Hematopoietic multipotent progenitor cell treated with erythropoietin and hydrocortisone succinate and interleukin-3 and kit ligand, for 15 days (in vitro differentiated cells): ENCODE measurements around the gene SFMBT1.
"Not testable (repeated sequence)": the region's sequence is repeated elsewhere in the genome, so short reads cannot be mapped to it uniquely, and the experiment has no call there.

Source experiments
- DNase-seq: peaks from one replicate; pipeline ENCODE4 v3.0.0-alpha.2; 2015; ENCODE audit warnings: low spot score

SFMBT1 gene

DNA sequence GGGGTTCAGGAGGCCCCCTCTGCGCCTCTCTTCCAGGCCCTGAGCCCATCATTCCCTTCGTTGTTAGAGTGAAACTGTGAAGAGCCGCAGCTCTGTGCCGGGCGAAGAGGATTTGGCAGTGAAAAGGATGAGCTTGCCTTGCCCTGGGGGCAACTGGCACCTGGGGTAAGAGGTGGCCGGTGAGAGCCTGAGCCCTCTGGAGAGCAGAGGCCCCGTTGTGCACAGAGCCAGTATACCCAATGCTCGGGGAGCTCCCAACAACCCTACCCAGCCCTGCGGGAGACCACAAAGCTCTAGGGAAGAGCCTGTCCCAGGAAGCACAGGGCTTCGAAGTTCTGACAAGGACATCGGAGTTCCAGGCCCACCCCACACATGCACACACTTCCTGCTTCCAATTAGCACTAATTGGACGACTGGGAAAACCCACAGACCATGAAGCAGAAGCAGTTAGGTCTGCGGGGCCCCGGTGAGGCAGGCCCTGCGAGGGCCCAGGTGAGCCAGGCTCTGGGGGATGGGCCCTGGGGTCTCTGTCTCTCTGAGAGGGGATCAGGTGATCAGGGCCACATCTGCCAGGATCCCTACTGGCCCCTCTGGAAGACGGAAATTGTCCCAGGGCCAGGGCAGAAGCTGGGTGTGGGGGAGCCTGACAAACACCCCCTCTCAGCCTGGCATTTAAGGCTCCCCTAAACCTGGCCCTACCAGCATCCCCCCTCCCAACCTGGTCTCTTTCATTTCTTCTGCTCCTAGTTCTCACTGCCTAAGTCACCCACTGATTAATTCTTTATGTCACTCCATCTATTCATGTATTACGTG lies 27.9 kb upstream of the SFMBT1 start:
- no peak for DNase-seq

DNA sequence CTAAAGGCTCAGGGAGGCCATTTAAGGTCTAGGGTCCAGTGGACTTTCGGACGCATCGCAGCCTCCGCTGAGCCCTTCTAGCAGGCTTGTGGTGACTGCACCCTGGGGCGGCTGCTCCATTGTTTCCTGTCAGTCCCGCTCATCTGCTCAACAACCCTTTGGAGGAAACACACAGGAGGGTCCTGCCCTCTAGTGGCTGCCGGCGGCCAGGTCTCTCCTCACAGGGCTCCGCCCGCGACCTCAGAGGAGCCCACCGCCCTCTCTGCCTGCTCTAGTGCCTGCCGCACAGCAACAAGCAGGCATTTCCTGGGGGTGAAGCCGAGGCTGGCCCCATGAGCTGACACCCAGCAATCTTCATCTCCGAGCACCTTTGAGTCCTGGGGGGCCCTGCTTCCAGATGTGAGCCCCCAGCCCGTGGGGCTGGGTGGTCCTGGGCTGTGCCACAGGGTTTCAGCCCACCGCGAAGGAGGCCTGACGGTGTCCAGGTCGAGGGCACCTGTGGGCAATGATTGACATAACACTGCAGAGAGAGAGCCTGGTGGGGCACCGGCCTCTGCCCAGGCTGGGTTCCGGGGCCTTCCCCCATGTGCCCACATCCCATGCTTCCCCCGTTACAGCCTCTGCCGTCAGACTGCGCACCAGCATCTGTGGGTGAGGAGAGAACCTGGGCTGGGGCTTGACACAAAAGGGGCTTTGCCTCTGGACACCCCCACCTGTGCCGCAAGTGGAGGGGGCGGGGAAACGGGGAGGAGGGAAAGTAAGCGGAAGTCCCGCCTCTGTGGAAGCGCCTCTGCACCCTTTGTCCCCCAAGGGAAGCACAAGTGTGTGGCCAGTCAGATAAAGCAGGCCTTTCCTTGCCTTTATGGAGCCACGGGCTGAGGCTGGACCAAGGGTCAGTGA lies 27.0 kb upstream of the SFMBT1 start:
- DNase-seq = peak; percentile 64

DNA sequence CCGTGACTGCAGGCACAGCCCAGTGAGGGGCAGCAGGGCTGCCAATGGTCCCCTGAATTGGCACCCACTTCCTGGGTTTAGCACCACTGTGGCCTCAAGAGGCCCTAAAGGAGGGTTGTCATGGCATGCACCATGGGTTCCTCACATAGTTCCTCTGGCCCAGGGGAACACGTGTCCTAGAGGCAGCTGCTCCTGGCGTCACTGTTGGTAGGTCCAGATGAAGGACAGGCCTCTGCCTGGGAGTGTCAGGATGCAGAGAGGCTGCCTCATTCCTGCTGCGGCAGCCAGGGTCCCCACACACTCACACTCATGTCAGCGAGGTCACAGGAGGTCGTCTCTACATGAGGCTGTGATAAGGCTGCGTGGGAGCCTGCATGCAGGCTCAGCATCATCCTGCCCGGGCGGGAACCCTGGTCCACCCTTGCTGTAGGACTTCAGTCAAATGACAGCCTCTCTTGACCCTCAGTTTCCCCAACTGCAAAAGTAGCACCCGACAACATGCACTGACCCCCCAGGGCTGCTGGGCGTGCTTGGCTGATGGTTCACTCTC lies 26.1 kb upstream of the SFMBT1 start:
- no peak for DNase-seq

DNA sequence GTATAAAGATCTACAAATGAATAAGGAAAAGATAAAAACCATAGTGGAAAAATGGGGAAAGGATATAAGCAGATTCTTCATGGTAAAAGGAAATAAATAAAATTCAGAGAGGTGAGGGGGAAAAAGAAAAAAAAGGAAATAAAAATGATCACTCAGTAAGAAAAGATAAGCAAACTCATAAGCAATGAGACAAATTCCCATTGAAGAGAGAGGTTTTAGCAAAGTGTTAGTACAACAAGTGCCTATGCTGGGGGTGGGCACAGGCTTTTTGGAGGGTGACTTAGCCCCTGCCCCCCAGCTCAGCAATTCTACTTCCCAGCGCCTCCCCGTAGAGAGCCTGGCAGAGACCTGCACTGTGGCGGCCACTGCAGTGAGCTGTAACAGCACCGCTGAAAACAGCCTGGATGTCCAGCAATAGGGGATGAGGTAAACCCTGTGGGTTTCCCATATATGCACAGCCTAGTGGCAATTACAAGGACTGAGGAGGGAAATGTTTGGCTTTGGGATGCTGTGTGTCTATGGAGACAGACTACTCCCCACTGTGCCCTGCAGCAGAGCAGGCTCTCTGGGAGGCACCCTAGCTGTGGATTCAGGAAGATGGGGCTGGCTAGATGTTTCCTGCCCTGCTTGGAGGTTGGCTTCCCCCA lies 23.7 kb upstream of the SFMBT1 start:
- DNase-seq = no peak

DNA sequence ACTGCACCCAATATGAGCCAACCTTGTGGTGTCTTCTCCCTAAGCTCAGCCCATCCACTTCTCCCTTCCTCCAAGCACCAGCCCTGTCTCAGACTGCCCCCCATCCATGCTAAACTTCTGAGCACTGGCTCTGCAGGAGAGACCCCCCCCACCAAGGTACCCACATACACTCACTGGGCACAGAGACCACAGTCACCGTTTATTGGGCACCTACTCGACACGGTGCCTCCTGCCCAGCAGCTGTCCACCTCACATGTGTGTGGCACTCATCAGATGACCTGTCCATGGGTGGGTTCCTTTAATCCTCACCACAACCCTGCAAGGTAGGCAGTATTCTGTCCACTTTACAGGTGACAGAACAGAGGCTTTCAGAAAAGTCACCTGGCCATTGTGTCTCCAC lies 22.3 kb upstream of the SFMBT1 start:
- DNase-seq = no peak

DNA sequence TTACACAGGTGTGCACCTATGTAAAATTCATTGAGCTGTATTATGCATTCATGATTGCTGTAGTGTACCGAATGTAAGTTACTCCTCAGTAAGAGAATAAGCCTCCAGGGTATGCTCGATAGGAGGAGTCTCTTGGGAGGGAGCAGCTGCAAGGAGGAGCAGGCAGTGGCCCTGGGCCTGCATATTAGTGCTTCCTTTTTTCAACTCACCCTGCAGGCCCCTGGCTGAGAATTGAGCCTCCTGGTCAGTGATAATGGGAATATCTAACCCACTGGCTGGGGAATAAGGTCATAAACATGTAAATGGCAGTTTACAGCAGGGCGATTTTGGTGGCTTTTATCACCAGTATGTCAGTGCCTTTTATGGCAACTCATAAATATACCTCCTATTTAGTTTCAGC lies 21.7 kb upstream of the SFMBT1 start:
- DNase-seq = no peak

DNA sequence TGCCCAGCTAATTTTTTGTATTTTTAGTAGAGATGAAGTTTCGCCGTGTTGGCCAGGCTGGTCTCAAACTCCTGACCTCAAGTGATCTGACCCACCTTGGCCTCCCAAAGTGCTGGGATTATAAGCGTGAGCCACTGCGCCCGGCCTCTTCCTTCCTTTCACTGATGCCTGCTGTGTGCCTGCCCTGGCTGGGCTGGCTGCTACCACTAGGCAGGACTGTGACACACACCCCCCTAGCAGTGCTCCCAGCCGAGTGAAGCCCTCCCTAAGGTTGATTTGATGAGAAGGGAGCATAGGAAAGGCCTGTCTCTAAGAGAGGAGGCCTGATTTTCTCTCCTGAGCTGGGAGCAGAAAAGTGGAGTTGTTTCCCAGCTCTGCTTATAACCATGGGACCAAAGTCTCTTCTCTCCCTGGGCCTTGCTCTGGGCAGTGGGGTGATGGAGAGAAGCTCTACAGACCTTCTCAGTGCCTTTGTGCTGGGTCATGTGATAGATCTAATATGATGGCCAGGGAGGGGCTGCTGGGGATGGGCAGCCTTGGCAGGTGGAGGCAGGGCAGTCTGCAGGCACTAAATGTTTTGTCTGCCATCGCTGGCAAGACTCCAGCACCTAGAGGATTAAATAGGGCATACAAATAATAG lies 20.1 kb upstream of the SFMBT1 start:
- no peak for DNase-seq

DNA sequence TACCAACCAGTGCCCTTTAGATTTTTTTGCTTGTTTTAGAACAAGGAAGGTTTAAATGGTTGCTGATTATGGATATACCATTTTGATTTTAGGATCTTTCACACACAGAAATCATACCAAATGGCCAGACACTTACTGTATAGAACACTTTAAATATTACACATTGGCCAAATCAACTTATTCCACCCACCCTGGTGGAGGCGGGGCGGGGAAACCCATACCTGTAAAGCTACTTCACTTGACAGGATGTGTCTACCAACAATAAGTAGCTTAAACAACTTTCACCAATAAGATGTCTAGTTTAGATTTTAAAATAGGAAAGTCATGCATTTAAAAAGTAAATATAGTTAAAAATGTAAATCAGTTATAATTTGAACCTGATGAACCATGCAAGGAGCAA lies 17.0 kb upstream of the SFMBT1 start:
- DNase-seq = no peak

DNA sequence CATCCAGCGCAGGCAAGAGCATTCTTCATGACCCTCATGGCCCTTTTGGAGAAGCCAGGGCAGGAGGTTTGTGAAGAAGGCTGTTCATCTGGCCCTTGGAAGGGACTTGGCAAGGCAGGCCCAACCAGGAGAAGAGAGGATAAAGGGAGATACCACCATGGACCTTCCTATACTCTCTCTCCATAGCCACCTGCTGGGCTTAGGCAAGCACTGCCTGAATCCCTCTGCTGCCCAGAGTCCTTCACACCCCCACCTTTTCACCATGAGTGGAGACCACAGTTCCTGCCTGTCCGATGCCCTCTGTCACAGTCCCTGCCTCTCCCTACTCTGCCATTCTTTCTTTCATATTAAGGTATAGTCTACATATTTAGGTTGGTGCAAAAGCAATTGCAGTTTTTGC lies 10.6 kb upstream of the SFMBT1 start:
- DNase-seq = no peak

DNA sequence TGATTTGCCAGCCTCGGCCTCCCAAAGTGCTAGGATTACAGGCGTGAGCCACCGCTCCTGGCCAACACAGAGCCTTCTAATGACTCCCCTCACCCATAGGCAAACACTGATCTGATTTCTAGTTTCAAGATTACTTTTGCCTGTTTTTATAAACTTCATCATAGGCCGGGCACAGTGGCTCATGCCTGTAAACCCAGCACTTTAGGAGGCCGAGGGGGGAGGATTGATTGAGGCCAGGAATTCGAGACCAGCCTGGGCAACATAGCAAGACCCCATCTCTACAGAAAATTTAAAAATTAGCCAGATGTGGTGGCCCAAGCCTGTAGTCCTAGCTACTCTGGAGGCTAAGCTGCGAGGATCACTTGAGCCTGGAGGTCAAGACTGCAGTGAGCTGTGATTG lies 8.4 kb upstream of the SFMBT1 start:
- DNase-seq = not testable (repeated sequence)

DNA sequence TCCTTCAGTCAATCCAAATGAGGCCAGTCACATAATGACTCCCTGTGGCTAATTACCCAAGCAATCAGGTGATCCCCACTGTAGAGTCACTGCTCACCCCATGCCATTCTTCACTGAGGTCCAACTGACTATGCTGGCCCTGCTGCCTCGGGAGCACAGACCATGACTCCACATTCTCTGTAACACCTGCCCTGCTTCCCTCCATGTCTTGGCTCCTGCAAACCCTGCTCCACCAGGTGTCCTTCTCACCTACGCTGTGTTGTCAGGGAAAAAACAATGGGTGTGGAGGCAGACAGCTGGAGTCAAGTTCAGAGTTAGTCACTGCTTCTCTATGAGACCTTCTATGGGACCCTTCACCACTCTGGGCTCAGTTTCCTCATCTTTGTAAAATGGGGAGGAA lies 6.1 kb upstream of the SFMBT1 start:
- DNase-seq = no peak

DNA sequence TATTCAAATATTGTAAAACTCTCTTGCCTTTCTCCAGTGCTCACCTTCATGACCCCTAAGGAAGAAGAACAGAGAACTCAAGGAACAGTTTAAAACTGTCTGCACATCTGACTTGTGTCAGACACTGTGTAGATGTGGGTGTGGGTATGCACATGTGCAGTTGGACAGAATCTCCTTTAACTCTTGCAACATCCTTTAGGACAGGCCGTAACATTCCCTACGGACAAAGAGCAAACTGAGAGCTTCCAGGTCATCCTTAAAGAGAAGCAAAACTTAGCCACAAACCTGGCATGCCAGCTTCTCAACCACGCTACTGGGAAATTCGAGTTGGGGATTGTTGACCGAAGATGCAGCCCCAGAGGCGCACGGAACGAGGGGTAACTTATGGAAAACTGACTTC lies 4.1 kb upstream of the SFMBT1 start:
- no peak for DNase-seq

DNA sequence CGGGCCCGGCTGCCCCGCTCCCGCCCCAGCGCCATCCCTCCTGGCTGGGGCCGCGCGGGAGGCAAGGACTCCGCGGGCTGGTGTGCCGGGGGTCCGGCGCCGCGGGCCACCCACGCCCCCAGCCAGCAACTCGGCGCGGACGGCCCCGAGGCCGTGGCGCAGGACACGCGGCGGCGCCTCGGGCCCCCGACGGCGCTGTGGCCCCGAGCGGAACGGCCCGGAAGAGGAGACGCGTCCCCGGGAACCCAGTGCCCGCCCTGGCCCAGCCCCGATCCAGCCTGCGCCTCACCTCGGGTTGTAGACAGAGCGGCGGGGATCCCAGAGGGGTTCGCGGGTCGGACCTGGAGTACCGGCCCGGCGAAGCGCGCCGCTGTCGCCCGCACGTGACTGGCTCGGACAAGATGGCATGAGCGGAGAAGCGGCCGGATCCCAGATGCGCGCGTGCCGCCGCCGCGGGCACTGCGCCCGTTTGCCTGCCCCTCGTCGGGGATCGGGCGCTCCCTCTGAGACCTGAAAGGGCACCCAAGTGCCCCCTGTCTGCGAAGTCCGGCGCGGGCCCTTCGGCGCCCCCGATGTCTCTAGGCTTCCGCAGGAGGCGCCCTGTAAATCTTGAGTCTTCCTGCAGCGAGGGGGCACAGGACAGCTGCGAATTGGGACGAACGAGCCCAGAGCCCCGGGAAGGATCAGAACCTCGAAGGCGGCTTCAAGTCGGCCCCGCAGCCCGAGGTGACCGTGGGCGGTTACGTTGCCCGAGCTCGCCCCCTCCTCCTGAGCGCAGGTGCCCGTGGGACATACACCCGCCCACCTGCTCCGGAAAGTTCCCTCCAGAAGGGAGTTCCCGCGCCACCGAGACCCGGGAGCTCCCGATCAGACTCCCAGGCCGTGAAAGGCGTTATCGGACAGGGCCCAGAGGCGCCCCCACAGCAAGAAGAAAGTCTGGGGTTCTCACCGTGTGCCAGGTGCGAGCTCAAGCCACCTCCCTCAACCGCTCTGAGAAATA lies 598 bp upstream of the SFMBT1 start:
- DNase-seq = peak; percentile 53

DNA sequence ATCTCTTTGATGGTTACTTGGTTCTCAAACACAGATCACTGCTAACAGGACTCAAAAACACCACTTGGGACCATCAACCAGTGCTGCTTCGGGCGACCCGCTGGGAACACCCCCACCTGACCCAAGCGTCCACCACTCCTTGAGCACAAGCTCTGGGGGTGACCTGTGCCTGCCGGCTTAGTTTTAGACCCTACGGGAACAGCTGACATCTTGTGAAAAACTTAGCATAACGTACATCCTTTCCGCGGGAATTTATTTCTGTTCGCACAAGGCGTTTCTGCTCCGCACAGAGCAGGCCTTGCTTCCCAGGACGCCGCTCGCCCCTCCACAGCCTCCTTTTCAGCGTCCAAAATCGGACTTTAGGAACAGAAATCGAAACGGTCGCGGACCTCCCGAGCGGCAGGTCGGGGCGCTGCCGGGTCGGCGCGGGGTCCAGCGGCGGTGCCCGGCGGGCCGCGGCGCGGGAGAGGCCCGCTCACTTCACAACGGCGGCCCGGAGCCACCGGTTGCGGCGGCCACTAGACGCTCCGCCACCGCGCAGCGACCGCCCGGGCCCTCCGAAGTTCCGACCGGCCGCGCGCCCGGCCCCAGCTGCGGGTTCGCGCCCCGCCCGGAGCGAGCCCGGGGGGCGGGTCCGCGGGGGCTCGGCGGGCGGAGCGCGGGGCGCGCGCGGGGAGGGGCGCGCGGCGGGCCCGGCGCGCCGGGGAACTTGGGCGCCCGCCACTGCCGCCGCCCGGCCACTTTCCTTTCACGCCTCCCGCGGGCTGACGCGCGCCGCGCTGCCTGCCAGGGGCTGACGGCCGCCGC lies 959 bp downstream of the SFMBT1 start:
- peak; percentile 55 for DNase-seq

DNA sequence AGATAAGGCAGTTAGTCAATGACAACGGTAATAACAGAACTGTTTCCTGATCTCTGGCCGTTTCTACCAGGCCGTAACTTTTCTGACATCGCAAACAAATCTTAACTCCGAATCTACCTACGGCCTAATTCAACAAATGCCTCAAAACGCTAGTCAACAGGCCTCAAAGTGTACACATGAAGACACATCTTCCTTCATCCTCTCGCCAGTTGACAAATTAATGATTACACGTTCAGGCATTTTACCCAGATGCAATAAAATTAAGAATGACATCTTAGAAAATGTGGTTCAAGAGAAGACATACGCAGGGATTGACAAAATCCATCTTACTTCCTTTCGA lies 1.5 kb downstream of the SFMBT1 start:
- DNase-seq = no peak

DNA sequence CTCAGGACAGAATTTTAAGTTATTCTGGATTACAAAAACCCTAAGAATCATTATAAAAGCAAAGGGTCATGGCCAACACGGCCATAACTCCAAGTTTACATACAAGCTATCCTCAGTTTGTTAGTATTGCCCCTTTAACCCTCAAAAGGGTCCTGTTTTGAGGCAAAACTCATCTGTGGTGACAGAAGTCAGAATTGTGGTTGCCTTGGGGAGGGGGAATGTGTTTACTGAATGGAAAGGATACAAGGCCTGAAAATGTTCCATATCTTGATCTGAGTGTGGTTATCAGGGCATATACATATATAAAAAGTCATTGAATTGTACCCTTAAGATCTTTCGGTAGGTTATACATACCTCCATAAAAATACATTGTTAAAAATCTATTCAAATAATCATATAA lies 2.1 kb downstream of the SFMBT1 start:
- DNase-seq = no peak

DNA sequence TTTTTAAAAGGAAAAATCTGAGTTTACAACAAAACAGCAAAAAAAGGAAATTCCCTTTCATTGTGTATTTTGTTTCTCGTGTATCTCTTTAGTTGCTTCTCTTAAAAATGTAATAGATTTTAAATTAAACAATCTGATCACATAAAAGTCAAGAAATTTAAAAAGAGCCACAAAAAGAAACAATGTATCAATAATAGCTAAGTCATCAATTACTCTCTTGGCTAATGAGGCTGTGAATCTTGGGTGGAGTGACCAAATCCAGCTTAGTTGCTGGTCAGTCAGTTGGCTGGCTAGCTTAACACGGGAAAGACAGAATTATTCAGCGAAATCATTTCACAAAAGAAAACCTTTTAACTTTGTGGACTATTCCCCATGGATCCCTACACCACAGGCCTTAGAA lies 3.2 kb downstream of the SFMBT1 start:
- DNase-seq = no peak

DNA sequence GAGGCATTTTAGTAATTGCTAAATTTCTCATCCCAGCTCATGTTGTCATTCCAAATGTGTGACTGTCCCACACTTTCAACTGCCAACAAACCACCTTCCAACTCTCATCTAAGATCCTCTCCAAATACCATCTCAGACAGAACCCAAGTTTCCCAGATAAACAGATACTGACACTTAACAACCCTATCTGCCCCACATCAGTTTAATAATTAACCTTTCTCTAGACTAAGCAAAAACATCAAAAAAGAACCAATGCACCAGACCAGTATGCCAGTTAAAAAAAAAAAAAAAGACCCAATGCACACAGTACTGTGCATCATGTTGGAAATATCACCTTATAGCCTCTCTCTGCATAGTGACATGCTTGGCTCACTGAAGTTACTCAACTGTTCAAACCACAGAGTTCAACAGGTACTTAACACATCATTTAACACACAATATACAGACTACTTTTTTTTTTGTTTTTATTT lies 5.5 kb downstream of the SFMBT1 start:
- no peak for DNase-seq

DNA sequence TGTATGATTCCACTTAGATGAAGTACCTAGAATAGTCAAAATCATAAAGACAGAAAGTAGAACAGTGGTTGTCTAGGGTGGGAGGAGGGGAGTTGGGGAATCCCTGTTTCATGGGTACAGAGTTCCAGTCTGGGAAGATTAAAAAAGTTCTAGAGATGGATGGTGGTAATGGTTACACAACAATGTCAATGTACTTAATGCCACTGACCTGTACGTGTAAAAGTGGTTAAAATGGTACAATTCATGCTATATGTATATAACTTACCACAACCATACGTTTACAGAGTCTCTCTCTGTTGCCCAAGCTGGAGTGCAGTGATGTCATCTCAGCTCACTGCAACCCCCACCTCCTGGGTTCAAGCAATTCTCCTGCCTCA lies 6.5 kb downstream of the SFMBT1 start:
- DNase-seq = no peak
